KBM-7 (cell line): ENCODE data around the gene KATNB1.

Experiments used
- DNase-seq: peaks from one replicate; pipeline ENCODE4 v3.0.0-alpha.2; 2015
- in situ Hi-C: fragments of 300-500 bp; cut with MboI; formaldehyde crosslinking; loops from 2 replicates; pipeline ENCODE4 v1.14.3; 2020; ENCODE audit warnings: low sequenced_read_pairs, low pct_unique_long_range_greater_than_20kb, mixed read lengths

KATNB1 gene, protein sequence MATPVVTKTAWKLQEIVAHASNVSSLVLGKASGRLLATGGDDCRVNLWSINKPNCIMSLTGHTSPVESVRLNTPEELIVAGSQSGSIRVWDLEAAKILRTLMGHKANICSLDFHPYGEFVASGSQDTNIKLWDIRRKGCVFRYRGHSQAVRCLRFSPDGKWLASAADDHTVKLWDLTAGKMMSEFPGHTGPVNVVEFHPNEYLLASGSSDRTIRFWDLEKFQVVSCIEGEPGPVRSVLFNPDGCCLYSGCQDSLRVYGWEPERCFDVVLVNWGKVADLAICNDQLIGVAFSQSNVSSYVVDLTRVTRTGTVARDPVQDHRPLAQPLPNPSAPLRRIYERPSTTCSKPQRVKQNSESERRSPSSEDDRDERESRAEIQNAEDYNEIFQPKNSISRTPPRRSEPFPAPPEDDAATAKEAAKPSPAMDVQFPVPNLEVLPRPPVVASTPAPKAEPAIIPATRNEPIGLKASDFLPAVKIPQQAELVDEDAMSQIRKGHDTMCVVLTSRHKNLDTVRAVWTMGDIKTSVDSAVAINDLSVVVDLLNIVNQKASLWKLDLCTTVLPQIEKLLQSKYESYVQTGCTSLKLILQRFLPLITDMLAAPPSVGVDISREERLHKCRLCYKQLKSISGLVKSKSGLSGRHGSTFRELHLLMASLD

DNA sequence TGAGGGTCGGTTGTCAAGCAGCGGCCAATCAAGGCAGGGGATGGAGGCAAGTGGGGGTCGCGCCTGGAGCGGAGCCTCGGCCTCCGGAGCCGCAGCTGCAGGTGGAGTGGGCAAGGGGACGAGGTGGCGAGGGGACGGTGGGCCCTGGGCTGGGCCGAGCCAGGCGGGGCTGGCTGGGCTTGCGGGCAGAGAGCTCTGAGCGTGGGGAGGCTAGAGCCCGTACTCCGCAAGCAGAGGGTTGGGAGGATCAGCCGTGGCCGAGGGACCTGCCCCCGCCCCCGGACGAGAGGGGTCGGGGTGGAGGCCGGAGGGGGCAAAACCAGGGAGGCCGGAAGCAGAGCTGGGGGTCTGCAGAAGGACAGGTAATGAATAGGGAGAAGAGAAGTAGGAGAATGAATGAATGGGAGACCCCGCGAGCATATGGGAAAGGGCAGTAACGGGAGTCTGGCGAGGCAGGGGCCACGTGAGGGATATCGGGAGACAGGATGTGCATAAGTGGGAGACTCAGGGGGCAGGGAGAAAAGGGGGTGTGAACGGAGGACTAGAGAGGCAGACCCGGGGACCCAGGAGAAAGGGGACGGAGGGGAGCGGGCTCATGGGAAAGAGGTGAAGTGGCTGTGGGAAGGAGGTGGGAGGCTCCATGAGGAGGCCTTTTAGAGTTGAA is at the start of gene KATNB1:
Gene KATNB1, plus strand, starts transcription at position 16 of the 664 bp plus-strand sequence. CDS start 1,474 bp downstream, outside the sequence.
- in situ Hi-C loops = no loop called here
- no peak for DNase-seq

DNA sequence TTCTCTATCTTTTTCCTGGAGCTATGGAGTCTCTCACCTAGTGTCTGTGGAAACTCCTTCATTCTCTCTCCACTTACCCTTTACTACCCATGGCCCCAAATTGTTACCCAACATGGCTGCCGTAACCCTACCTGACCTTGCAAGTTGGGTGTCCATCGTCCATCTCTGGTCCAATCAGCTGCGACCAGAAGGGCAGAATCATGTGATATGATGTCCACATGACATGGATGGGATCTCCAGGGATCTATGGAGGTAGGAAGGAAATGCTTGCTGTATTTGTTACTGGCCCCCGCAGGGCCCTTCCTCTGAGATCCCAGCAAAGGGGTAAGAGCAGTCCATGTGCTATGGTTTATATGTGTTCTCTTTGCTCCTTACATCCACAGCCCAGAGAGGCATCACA is 49.0 kb upstream of the KATNB1 start:
- in situ Hi-C loops = no loop called here
- no peak for DNase-seq

DNA sequence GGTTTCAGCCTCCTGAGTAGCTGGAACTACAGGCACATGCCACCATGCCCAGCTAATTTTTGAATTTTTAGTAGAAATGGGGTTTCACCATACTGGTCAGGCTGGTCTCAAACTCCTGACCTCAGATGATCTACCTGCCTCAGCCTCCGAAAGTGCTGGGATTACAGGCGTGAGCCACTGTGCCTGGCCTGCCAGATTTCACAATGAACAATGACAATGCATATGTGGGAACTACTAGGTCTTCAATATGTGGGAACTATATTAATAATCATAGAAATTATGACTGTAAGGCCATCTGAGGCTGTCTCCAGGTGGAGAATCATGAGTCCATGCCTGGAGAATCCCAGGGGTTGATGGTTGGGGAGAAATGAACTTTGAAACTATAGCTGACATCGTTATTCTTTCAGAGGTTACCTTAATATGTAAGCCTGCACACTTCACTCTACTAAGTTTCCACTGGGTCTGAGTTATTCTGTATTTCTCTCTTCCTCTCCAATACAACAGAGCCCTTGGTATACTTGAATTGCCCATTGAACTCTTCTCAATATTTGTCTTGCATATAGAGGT is 48.1 kb upstream of the KATNB1 start:
- no peak for DNase-seq
- in situ Hi-C loops = no loop called here

GRCh38 chr16:57688487-57688986 is 47.0 kb upstream of the KATNB1 start:
- in situ Hi-C loops = no loop called here

DNA sequence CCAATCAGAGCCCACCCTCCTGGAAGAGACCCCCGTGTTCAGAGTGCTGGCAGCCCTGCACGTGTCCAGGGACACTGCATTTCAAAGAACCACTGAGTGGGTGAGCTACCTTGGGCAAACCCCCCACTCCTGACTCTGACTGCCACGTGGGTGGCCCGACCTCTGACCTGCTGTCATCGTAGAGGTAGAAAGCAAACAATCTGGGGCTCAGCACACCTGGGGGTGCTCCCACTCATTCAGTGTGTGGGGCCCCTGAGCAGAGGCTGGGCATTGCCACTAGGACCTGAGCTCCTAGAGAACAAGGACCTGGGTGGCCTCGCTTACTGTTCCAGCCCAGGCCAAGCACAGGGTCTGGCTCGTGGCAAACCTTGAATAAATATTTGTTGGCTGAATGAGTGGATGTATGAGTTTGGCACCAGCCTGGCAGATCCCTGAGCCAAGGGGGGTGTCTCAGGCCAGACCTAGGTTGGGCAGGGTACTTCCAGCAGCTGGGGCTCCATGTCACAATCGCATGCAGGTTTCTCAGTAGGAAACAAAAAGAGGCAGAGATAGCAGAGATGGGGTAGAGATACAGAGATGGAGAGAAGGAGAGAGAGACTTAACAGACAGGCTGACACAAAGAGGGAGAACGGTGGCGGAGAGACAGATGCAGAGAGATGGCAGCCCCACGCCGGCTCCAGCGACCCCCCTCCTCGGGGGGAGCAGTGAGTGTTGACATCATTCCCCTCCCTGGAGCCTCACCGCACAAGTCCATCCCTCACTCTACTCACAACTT is 46.4 kb upstream of the KATNB1 start:
- DNase-seq = no peak
- in situ Hi-C loops = no loop called here

More at GRCh38 chr16:57688487-57688986, 47.0 kb upstream of the KATNB1 start:
- no peak for DNase-seq

DNA sequence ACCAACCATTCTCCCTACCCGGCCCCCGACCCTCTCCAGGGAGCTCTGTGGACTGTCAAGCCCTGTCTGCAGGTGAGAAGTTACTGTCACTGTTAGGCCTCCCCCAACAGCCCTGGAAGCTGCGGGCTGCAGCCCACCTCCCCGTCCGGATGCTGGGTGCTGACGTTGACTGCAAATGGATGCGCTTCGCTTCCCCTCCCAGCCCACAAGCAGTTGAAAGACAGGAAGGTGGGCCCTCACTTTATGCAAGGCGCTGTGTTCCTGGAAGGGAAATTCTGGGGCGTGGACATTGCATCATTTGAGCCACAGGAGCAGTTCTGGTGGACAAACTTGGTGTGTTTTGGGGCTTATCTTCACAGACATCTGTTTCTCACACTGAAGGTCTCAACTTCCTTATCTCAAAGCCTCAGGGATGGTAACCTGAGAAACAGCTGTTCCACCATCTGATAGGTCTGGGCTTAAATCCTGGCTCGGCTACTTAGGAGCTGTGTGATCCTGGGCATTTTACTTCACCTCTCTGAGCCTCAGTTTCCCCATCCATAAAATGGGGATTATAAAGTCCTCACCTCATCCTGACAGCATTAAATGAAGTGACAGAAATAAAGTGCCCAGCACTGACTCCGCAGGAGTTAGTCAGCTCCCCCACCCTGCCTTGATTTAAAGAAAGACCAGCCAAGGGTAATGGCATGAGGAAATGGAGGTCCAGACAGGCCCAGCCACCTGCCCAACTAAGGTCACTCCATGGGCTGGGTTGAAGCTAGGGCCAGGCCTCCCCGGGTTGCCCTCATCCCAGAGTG is 45.6 kb upstream of the KATNB1 start:
- DNase-seq = peak; percentile 100
- in situ Hi-C loops = no loop called here

DNA sequence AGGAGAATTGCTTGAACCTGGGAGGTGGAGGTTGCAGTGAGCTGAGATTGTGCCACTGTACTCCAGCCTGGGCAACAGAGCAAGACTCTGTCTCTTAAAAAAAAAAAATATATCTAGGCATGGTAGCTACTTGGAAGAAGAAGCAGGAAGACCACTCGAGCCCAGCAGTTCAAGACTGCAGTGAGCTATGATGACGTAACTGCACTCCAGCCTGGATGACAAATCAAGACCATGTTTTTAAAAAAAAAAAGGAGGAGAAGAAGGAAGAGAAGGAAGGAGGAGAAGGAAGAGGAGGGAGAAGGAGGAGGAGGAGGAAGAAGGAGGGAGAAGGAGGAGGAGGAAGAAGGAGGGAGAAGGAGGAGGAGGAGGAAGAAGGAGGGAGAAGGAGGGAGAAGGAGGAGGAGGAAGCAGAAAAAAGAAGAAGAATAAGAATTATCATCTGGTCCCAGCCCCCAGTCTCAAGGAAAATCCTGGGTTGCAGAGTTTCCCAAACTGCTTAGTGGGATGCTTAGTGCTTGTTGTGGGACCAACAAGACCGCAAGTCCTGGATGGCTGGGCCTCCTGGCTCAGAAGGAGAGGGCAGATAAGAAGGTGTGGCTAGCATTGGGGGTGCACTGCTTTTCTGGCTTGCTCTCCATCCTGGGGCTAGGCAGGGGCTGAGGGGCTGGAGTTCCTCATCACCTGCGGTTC is 44.6 kb upstream of the KATNB1 start:
- in situ Hi-C loops = no loop called here
- DNase-seq = peak; percentile 59

DNA sequence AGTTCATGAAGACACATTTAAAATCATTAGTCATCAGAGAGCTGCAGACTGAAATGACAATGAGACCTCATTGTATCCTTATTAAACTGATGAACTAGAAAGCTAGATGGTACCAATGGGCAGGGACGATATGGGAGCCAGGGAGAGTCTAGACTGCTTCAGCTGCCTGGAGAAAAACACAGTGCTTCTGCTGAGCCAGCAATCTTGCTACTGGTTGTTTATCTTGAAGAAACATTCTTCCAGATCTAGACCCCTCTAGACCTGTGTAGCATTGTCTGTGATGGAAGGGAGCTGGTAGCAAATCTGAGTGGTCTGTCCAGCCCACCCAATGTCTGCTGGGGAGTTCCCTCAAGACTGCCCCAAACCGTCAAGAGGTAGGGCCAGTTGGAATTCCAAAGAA is 42.9 kb upstream of the KATNB1 start:
- in situ Hi-C loops = no loop called here
- DNase-seq = no peak

- in situ Hi-C loops = no loop called here
- DNase-seq = no peak
Observed at GRCh38 chr16:57693550-57693949, 42.0 kb upstream of the KATNB1 start.

DNA sequence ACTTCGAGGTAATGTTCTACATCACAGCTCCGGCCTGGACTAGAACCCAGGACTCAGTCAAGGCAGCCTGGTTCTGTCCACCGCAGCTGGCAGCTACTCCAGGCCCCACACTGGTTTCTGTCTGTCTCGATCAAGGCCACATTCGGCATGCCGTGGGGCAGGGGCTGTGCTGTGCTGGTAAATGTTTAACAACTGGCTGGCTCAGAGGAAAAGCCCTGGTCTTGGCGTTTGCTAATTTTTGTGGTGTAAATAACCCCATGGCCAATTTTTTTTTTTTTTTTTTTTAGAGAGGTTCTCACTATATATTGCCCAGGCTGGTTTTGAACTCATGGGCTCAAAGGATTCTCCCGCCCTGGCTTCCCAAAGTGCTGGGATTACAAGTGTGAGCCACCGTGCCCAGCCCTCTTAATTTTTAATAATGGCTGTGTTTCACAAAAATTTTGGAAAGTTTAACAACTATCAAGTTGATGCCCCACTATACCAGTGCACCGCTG is 41.3 kb upstream of the KATNB1 start:
- DNase-seq = no peak
- in situ Hi-C loops = no loop called here

- in situ Hi-C loops = no loop called here
- DNase-seq = peak; percentile 99
Observed at GRCh38 chr16:57694725-57695679, 40.6 kb upstream of the KATNB1 start, which contains the start of gene DRC7. Gene DRC7, plus strand, starts transcription at chr16:57694806. Its CDS starts 3,144 bp downstream, at chr16:57697950.

GRCh38 chr16:57695680-57696069 is 39.9 kb upstream of the KATNB1 start:
- in situ Hi-C loops = no loop called here

DNA sequence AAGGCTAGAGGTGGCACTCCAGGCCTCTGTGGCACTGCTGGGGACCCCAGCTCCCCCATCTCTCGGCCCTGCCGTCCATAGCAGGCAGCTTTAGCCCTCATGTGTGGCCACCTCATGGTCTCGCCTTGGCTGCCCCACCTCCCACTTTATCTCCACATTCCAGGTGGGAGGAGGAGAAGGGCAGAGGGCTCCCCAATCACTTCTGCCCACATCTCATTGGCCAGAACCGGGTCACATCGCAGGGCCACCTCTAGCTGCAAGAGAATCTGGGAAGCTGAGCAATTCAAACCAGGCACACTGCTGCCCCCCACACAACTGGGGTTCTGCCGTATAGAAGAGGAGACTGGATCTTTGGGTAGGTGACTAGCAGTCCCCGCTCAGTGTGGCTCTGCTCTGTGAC is 39.3 kb upstream of the KATNB1 start:
- DNase-seq = no peak
- in situ Hi-C loops = no loop called here

More at GRCh38 chr16:57695680-57696069, 39.9 kb upstream of the KATNB1 start:
- DNase-seq = no peak

GRCh38 chr16:57697896-57698537 is 37.6 kb upstream of the KATNB1 start:
- DNase-seq = no peak
- in situ Hi-C loops = no loop called here

- DNase-seq = no peak
- in situ Hi-C loops = no loop called here
Observed at GRCh38 chr16:57698812-57699405, 36.7 kb upstream of the KATNB1 start.
